GM18520 (cell line): Measurements from ENCODE around the gene OVOL1.

Source experiments
- ATAC-seq: cut with Tn5 transposase; IDR thresholded peaks from one replicate; pipeline ENCODE4 v1.9.1; 2021; ENCODE audit not compliant: unreplicated experiment

Gene OVOL1

GRCh38 chr11:65777821-65778361 lies 9.0 kb upstream of the OVOL1 start:
- no peak for ATAC-seq

- no peak for ATAC-seq
Measured at GRCh38 chr11:65778431-65778900, 8.4 kb upstream of the OVOL1 start.

GRCh38 chr11:65778901-65779668 lies 7.8 kb upstream of the OVOL1 start:
- ATAC-seq = no peak

GRCh38 chr11:65779669-65779918 lies 7.3 kb upstream of the OVOL1 start:
- no peak for ATAC-seq

- peak; percentile 33 for ATAC-seq
Measured at GRCh38 chr11:65779919-65780769, 6.7 kb upstream of the OVOL1 start.

GRCh38 chr11:65780770-65781151 lies 6.1 kb upstream of the OVOL1 start, which contains the start of gene AP5B1:
TSS of gene AP5B1 (minus strand) at chr11:65780976. CDS start at chr11:65780591, 385 bp downstream.
- ATAC-seq = peak; percentile 39

GRCh38 chr11:65781152-65781961 lies 5.5 kb upstream of the OVOL1 start:
- peak; percentile 26 for ATAC-seq

GRCh38 chr11:65781962-65782815 lies 4.7 kb upstream of the OVOL1 start:
- no peak for ATAC-seq

- no peak for ATAC-seq
Measured at GRCh38 chr11:65782816-65783228, 4.0 kb upstream of the OVOL1 start.

GRCh38 chr11:65785319-65786007 lies 1.4 kb upstream of the OVOL1 start:
- no peak for ATAC-seq

GRCh38 chr11:65786008-65786785 lies 666 bp upstream of the OVOL1 start:
- ATAC-seq = no peak

- ATAC-seq = no peak
Measured at GRCh38 chr11:65787649-65788622, 1.1 kb downstream of the OVOL1 start.

- no peak for ATAC-seq
Measured at GRCh38 chr11:65788821-65789220, 2.0 kb downstream of the OVOL1 start.

- no peak for ATAC-seq
Measured at GRCh38 chr11:65789230-65790103, 2.6 kb downstream of the OVOL1 start.

- no peak for ATAC-seq
Measured at GRCh38 chr11:65790104-65790901, 3.4 kb downstream of the OVOL1 start.
